NCI-H2081 (cell line): ENCODE results near the gene THEMIS2.
A peak's percentile ranks its signal among the peaks of the same experiment; 100 is the strongest.
"Not testable (repeated sequence)": the region's sequence is repeated elsewhere in the genome, so short reads cannot be mapped to it uniquely, and the experiment has no call there.

ENCODE experiments used
- DNase-seq, 2 experiments: peaks; one replicate each; lab custom pipeline; 2025; lab: John Stamatoyannopoulos, UW

The THEMIS2 gene

GRCh38 chr1:27872059-27872801 lies at the start of gene THEMIS2:
Gene THEMIS2, plus strand, starts transcription at chr1:27872544. Its CDS starts 28 bp downstream, at chr1:27872572.
- DNase-seq: no peak

DNA sequence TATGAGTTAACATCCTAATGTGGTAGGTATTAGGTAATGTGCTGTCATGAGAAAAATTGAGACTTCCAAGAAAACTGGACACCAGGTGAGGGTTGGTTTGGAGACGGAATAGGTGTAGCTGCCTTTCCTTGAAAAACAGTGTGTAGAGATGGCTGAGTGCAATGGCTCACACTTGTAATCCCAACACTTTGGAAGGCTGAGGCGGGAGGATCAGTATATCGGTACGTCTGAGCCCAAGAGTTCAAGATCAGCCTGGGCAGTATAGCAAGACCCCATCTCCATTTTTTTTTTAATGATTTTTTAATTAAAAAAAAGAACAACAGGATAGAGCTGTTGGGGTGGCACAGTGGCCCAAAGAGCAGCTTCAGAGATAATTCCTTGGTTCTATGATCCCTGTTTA lies 48.6 kb upstream of the THEMIS2 start:
- DNase-seq: no peak

DNA sequence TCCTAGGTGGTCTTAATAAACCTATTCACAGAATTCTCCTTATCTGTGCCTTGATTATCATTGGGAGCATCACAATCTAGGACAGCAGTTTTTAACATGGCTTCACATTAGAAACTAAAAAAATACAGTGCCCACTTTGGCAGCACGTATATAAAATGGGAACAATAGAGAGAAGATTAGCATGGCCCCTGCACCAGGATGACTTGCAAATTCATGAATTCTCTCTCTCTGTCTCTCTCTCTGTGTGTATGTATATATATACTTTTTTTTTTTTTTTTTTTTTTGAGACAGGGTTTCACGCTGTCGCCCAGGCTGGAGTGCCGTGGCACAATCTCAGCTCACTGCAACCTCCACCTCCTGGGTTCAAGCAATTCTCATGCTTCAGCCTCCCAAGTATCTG lies 47.9 kb upstream of the THEMIS2 start:
- no peak for DNase-seq

DNA sequence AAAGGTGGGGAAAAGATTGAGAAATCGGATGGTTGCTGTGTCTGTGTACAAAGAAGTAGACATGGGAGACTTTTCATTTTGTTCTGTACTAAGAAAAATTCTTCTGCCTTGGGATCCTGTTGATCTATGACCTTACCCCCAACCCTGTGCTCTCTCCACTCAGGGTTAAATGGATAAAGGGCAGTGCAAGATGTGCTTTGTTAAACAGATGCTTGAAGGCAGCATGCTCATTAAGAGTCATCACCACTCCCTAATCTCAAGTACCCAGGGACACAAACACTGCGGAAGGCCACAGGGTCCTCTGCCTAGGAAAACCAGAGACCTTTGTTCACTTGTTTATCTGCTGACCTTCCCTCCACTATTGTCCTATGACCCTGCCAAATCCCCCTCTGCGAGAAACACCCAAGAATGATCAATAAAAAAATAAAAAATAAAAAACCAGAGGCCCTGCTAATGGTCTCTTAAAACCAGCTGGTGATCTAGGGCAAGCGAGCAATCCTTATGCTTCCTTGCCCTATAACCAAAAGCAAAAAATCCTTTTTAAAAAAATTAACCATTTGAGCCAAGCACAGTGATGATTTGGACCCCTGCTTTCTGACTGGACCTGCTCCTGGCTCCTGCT lies 42.9 kb upstream of the THEMIS2 start:
- not testable (repeated sequence) for DNase-seq

GRCh38 chr1:27830621-27831440 lies 41.5 kb upstream of the THEMIS2 start, which contains the start of gene PPP1R8:
Gene PPP1R8, plus strand, starts transcription at chr1:27830782. Its CDS starts 54 bp downstream, at chr1:27830836.
- peak; percentile 91 to 94 for DNase-seq

DNA sequence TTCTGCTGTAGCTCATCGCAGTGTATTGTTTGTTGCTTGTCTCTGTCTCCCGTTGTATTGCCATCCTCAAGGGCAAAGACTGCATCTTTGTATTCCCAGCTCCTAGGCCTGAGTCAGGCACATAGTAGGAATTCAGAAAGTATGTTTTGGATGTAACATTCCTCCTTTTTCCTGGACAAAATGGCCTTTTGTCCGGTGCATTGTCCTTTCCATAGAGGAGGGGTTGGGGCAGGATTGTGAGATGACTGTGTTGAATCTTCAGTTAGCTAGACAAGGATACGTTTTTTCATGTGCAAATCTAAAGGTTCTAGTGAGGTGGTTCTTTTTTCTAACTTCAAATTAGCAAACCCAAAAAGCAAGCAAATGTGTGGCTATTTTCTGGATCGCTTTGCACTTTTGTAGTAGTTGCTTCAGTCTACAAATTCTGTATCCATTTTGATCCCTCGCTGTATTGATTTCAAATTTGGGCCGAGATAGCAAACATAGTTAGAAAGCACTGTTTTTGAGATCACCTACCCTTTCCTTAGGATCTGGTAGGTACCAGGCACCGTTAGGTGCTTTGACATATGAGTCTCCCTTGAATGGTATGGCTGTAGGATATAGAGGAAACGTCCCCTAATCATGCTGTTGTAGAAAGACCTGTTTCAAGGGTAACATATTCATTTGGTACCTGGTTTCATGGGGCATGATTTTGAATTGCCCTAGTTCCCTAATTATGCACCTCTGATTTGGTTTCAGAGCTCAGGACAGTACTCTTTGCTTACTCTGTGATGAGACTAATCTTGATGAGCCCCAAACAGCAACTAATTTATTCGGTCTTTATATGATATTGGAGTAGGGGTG lies 40.6 kb upstream of the THEMIS2 start:
- no peak for DNase-seq

DNA sequence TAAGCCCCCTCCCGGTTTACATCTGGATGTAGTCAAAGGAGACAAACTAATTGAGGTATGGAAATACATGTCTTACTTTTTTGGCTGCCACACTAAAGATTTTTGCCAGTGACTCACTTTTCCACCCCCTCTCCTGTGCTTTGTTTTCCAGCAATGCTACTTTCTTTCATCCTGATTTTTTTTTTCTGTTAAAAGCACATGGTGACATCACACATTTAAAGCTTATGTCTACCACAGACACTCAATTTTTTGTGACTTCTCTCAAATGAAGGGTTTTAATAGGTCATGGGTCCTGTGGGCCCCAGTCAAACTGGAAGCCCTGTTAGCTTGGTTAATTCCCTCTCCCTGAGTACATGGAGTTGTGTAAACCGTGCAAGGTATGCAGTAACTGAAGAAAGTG lies 39.6 kb upstream of the THEMIS2 start:
- DNase-seq: no peak

- no peak for DNase-seq
Observed at GRCh38 chr1:27833470-27833869, 38.9 kb upstream of the THEMIS2 start.

GRCh38 chr1:27835046-27835445 lies 37.3 kb upstream of the THEMIS2 start:
- no peak for DNase-seq

GRCh38 chr1:27835501-27835900 lies 36.8 kb upstream of the THEMIS2 start:
- no peak for DNase-seq

GRCh38 chr1:27849951-27850350 lies 22.4 kb upstream of the THEMIS2 start:
- no peak for DNase-seq

GRCh38 chr1:27855085-27855484 lies 17.3 kb upstream of the THEMIS2 start:
- no peak for DNase-seq

- no peak for DNase-seq
Observed at GRCh38 chr1:27856561-27857343, 15.6 kb upstream of the THEMIS2 start.

DNA sequence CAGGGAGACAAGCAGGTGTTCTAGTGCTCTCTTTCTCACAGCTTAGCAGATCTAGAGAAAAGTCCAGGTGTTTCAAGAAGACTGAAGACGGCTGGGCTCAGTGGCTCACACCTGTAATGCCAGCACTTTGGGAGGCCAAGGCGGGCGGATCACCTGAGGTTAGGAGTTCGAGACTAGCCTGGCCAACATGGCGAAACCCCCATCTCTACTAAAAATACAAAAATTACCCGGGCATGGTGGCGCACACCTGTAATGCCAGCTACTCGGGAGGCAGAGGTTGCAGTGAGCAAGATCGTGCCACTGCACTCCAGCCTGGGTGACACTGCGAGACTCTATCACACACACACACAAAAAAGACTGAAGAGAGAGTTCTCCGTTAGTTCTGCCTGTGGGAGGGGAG lies 14.8 kb upstream of the THEMIS2 start:
- DNase-seq: not testable (repeated sequence)

DNA sequence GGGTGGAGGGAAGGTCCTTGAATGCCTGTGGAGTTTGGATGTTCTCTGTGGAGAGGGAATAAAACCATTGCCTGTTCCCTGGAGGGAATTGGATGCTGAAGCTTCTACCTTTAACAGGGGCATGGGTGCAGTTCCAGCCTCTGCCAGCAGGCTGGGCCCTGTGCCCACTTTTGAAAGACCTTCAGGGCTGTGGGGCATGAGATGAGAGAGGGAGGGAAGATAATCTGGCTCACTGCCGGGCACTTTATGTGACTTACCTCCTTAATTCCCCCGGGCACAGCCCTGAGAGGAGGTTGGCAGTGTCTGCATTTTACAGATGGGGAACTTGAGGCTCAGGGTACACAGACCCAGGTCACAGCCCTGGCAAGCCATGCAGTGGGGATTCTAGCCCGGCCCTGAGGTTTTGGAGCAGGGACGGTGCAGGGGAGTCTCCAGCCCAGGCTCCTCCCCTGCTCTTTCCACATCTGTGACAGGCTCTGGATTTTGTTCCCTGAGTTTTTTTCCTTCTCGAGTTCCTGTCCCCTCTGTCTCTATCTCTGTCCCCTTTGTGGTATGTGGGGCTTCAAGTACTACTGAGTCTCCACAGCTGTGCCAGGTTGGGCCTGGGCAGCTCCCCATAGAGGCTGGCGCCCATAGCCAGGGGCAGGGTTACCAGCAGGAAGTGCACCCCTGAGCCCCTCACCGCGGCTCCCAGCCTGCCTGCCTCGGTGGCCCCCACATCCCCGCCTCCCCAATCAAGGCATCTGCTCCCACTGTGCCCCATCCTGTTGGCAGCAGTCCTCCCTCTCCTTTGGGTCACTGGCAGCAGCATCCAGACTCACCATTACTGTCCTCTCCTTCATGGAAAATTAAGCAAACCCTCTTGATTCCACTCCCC lies 14.0 kb upstream of the THEMIS2 start:
- peak; percentile 81 to 83 for DNase-seq

GRCh38 chr1:27858949-27859576 lies 13.3 kb upstream of the THEMIS2 start:
- no peak for DNase-seq

GRCh38 chr1:27861436-27861835 lies 10.9 kb upstream of the THEMIS2 start:
- no peak for DNase-seq

GRCh38 chr1:27862004-27862403 lies 10.3 kb upstream of the THEMIS2 start:
- no peak for DNase-seq
